Neuronal stem cell (in vitro differentiated cells): Measurements from ENCODE around the gene EIF5.

Experiments
- DNase-seq: peaks from one replicate; pipeline ENCODE4 v3.0.0-alpha.2; 2013; ENCODE audit warnings: low spot score
- H2AFZ ChIP-seq: one replicate; pipeline ENCODE4 v1.6.1; 2013; ENCODE audit warnings: mild to moderate bottlenecking, low read length, inconsistent platforms
- H2AK5ac ChIP-seq: 2 replicates; pipeline ENCODE4 v1.6.1; 2013; ENCODE audit warnings: low read depth, mild to moderate bottlenecking, inconsistent platforms, low read length, moderate library complexity, mixed read lengths
- H2BK120ac ChIP-seq: 2 replicates; pipeline ENCODE4 v1.6.1; 2013; ENCODE audit warnings: low read depth, mild to moderate bottlenecking, inconsistent platforms, low read length, moderate library complexity, mixed read lengths
- H2BK12ac ChIP-seq: one replicate; pipeline ENCODE4 v1.6.1; 2013; ENCODE audit warnings: low read length, inconsistent platforms
- H2BK15ac ChIP-seq: 2 replicates; pipeline ENCODE4 v1.6.1; 2013; ENCODE audit warnings: mild to moderate bottlenecking, low read length, inconsistent platforms, mixed read lengths
- H2BK5ac ChIP-seq: one replicate; pipeline ENCODE4 v1.6.1; 2013; ENCODE audit warnings: inconsistent platforms, mild to moderate bottlenecking, low read length, moderate library complexity
- H3K14ac ChIP-seq: one replicate; pipeline ENCODE4 v1.6.1; 2013; ENCODE audit warnings: low read length, inconsistent platforms
- H3K18ac ChIP-seq: 2 replicates; pipeline ENCODE4 v1.6.1; 2013; ENCODE audit warnings: low read length, inconsistent platforms
- H3K23ac ChIP-seq: 2 replicates; pipeline ENCODE4 v1.6.1; 2013; ENCODE audit warnings: low read depth, mild to moderate bottlenecking, mixed read lengths, low read length, inconsistent platforms; ENCODE audit not compliant: poor library complexity
- H3K27ac ChIP-seq: replicated peaks from 3 replicates; pipeline ENCODE4 v1.5.1; 2013; ENCODE audit warnings: low read length, inconsistent platforms
- H3K27me3 ChIP-seq, 3 experiments: 2 replicates each; pipeline ENCODE4 v1.6.1; 2013; ENCODE audit warnings: low read length in 3 of 3, mild to moderate bottlenecking in 2 of 3, inconsistent platforms in 1 of 3, low read depth in 1 of 3, mixed read lengths in 1 of 3, moderate library complexity in 1 of 3; ENCODE audit not compliant: control insufficient read depth in 3 of 3, insufficient read depth in 3 of 3
- H3K36me3 ChIP-seq, 2 donors: replicated peaks in 1 of 2; 2 replicates each; pipeline ENCODE4 v1.6.1; 2013; ENCODE audit warnings: low read length in 2 of 2; ENCODE audit not compliant: control insufficient read depth in 2 of 2, insufficient read depth in 2 of 2
- H3K4ac ChIP-seq: 2 replicates; pipeline ENCODE4 v1.6.1; 2013; ENCODE audit warnings: inconsistent platforms, mild to moderate bottlenecking, low read length, moderate library complexity
- H3K4me1 ChIP-seq, 2 donors: 1 replicate in 1 of 2; 2 replicates in 1 of 2; pipeline ENCODE4 v1.6.1; 2013; ENCODE audit warnings: low read length in 2 of 2, low read depth in 1 of 2; ENCODE audit not compliant: control insufficient read depth in 2 of 2, insufficient read depth in 1 of 2
- H3K4me2 ChIP-seq: one replicate; pipeline ENCODE4 v1.6.1; 2013; ENCODE audit warnings: mild to moderate bottlenecking, low read length, inconsistent platforms; ENCODE audit not compliant: insufficient read depth, poor library complexity, severe bottlenecking
- H3K4me3 ChIP-seq, 2 donors: 2 replicates each; pipeline ENCODE4 v1.5.1; 2013; ENCODE audit warnings: low read length in 2 of 2, mild to moderate bottlenecking in 2 of 2, inconsistent platforms in 1 of 2, moderate library complexity in 1 of 2
- H3K79me1 ChIP-seq: one replicate; pipeline ENCODE4 v1.6.1; 2013; ENCODE audit warnings: low read depth, mild to moderate bottlenecking, inconsistent platforms, low read length, moderate library complexity
- H3K9ac ChIP-seq: one replicate; pipeline ENCODE4 v1.6.1; 2013; ENCODE audit warnings: mild to moderate bottlenecking, low read depth, low read length, inconsistent platforms; ENCODE audit not compliant: poor library complexity
- H3K9me3 ChIP-seq, 2 donors: replicated peaks in 1 of 2; 2 replicates each; pipeline versions ENCODE3 to v1.6.1; 2013; ENCODE audit warnings: low read length in 2 of 2, mild to moderate bottlenecking in 2 of 2, inconsistent platforms in 1 of 2, low read depth in 1 of 2, mixed read lengths in 1 of 2, moderate library complexity in 1 of 2; ENCODE audit not compliant: control insufficient read depth in 2 of 2, insufficient read depth in 1 of 2
- H4K8ac ChIP-seq: one replicate; pipeline ENCODE4 v1.6.1; 2013; ENCODE audit warnings: low read depth, mild to moderate bottlenecking, inconsistent platforms, low read length, moderate library complexity
- H4K91ac ChIP-seq: one replicate; pipeline ENCODE4 v1.6.1; 2013; ENCODE audit warnings: low read length, low read depth, mild to moderate bottlenecking, inconsistent platforms; ENCODE audit not compliant: poor library complexity
- WGBS, 2 donors: extraction: QIAGEN DNeasy Blood & Tissue Kit; methylation state at CpG; one replicate each; pipeline ENCODE4 v1.1.7; 2013; ENCODE audit warnings: missing lambda C conversion rate in 2 of 2, mixed read lengths in 1 of 2; ENCODE audit not compliant: insufficient read length in 2 of 2, insufficient replicate concordance in 1 of 2; ENCODE audit errors: extremely low coverage in 2 of 2; 5-methylcytosine and 5-hydroxymethylcytosine counted together

Gene EIF5

DNA sequence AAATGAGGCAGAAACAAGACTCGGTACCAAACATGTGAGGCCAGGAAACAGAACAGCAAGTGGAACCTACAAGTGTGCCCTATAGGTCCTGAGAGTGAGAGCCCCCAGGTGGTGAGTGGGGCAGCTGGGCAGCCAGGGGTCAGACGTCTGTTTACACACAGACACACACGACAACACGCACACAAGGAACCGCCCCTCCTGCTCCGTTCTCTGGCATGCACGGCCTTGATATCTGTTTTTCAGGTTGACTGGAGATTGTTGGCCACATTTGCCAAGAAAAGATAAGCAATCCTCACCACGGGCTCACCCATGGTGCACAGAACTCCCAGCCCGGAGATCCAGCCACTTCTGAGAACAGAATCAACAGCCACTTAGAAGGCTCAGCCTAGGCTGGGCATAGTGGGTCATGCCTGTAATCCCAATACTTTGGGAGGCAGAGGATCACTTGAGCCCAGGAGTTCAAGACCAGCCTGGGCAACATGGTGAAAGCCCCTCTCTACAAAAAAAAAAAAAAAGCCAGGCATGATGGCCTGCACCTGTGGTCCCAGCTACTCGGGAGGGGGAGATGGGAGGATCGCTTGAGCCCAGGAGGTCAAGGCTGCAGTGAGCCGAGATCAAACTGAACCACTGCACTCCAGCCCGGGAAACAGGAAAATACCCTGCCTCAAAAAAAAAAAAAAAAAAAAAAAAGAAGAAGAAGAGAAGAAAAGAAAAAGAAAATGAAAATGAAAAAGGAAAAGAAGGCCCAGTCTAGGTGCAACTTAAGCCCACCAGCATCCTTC lies 19.4 kb upstream of the EIF5 start:
- no peak overlapping the region for H2BK15ac ChIP-seq

DNA sequence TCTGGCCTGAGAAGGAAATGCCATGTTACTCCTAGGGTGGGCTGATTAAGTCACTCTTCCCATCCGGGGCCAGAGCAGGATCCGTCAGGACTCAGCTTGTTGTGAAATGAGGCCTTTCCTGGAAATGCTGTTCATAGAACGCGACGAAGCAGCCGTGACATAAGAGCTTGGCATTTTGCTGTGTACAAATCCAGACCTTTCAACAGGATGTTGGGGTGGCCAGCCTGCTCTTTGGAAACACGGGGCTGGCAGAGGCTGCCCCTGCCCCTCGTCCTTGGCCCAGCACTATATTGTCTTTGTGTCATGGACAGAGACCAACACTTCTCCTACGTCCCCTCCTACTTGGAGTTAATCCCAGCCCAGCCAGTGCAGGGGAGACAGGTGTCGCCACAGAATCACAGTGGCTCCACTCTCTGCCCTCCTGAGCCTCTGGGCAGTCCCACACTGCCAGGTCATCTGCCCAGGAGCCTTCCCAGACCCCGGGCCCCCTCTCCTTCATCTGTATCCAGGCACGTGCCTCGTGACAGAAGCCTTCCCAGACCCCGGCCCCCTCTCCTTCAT lies 18.6 kb upstream of the EIF5 start:
- Histone ChIP-seq H3K4me3 (no peak overlapping the region), H2AFZ (peak overlapping the region; percentile 80), H3K4me1 (peaks cover 0 to 4% of the 10 kb centered on the region in 2 donors), H2BK12ac (no peak overlapping the region), H4K91ac (no peak overlapping the region), H3K27me3 (peaks cover 0 to 6% (median 0%) of the 10 kb centered on the region in 3 experiments), H3K36me3 (no peaks in the 10 kb centered on the region), H3K4me2 (no peak overlapping the region), H3K9me3 (peaks cover 0 to 2% of the 10 kb centered on the region in 2 donors), H3K27ac (no peak overlapping the region), H3K4ac (no peak overlapping the region), H2BK15ac (no peak overlapping the region), H2BK120ac (no peak overlapping the region), H3K23ac (no peak overlapping the region), H3K14ac (no peak overlapping the region), H2AK5ac (no peak overlapping the region), H3K9ac (no peak overlapping the region), H3K79me1 (no peaks in the 10 kb centered on the region), H2BK5ac (no peak overlapping the region), H4K8ac (no peak overlapping the region), H3K18ac (no peak overlapping the region)
- no CpG with 5 or more reads among the region's 14 CpGs for WGBS, 2 donors
- DNase-seq: no peak

More for the DNA sequence above, 19.4 kb upstream of the EIF5 start:
- H3K27me3 ChIP-seq: peaks cover 0 to 6% (median 0%) of the 10 kb centered on the region in 3 experiments
- H3K9me3 ChIP-seq: peaks cover 0 to 2% of the 10 kb centered on the region in 2 donors
- no peak overlapping the region for H3K14ac ChIP-seq
- no peak overlapping the region for H3K9ac ChIP-seq
- H2AFZ ChIP-seq: peak overlapping the region; percentile 80
- H3K4me1 ChIP-seq: peaks cover 0 to 4% of the 10 kb centered on the region in 2 donors
- no peak overlapping the region for H2BK12ac ChIP-seq
- no peak overlapping the region for H3K4me3 ChIP-seq
- no peak overlapping the region for H2BK120ac ChIP-seq
- H3K4ac ChIP-seq: no peak overlapping the region
- H3K23ac ChIP-seq: no peak overlapping the region
- no peak overlapping the region for H4K8ac ChIP-seq
- WGBS, 2 donors: no CpG with 5 or more reads among the region's 13 CpGs
- H3K79me1 ChIP-seq: no peaks in the 10 kb centered on the region
- H2AK5ac ChIP-seq: no peak overlapping the region
- DNase-seq: no peak
- no peak overlapping the region for H4K91ac ChIP-seq
- no peak overlapping the region for H3K18ac ChIP-seq
- H3K27ac ChIP-seq: no peak overlapping the region
- H3K36me3 ChIP-seq: no peaks in the 10 kb centered on the region
- H3K4me2 ChIP-seq: no peak overlapping the region
- H2BK5ac ChIP-seq: no peak overlapping the region

GRCh38 chr14:103315941-103316340 lies 18.1 kb upstream of the EIF5 start:
- H3K9me3 ChIP-seq: peaks cover 0 to 2% of the 10 kb centered on the region in 2 donors
- H3K23ac ChIP-seq: no peak overlapping the region
- WGBS, 2 donors: no CpG with 5 or more reads among the region's 11 CpGs
- H2BK5ac ChIP-seq: no peak overlapping the region
- no peak overlapping the region for H3K4ac ChIP-seq
- H3K27me3 ChIP-seq: peaks cover 0 to 6% (median 0%) of the 10 kb centered on the region in 3 experiments
- peak overlapping the region; percentile 80 for H2AFZ ChIP-seq
- DNase-seq: no peak
- H3K36me3 ChIP-seq: no peaks in the 10 kb centered on the region
- H3K4me1 ChIP-seq: peaks cover 0 to 4% of the 10 kb centered on the region in 2 donors
- H3K4me3 ChIP-seq: no peak overlapping the region
- H3K4me2 ChIP-seq: no peak overlapping the region
- no peak overlapping the region for H3K27ac ChIP-seq
- peak overlapping the region; percentile 73 for H3K18ac ChIP-seq
- no peak overlapping the region for H4K91ac ChIP-seq
- H4K8ac ChIP-seq: no peak overlapping the region
- H2BK15ac ChIP-seq: no peak overlapping the region
- no peak overlapping the region for H2AK5ac ChIP-seq
- no peak overlapping the region for H3K9ac ChIP-seq
- peak overlapping the region; percentile 77 for H3K14ac ChIP-seq
- H2BK120ac ChIP-seq: no peak overlapping the region
- no peak overlapping the region for H2BK12ac ChIP-seq
- no peaks in the 10 kb centered on the region for H3K79me1 ChIP-seq

- H4K8ac ChIP-seq: no peak overlapping the region
- no peak overlapping the region for H3K14ac ChIP-seq
- H2BK5ac ChIP-seq: peak overlapping the region; percentile 35
- H2BK15ac ChIP-seq: peak overlapping the region; percentile 83
- H3K27me3 ChIP-seq: peaks cover 0 to 12% (median 0%) of the 10 kb centered on the region in 3 experiments
- peaks cover 0 to 2% of the 10 kb centered on the region in 2 donors for H3K9me3 ChIP-seq
- H3K36me3 ChIP-seq: no peaks in the 10 kb centered on the region
- H3K4ac ChIP-seq: no peak overlapping the region
- no peak overlapping the region for H2AK5ac ChIP-seq
- peak overlapping the region; percentile 41 for H2BK120ac ChIP-seq
- peak overlapping the region; percentile 78 for H3K23ac ChIP-seq
- DNase-seq: no peak
- H2AFZ ChIP-seq: no peak overlapping the region
- no peak overlapping the region for H2BK12ac ChIP-seq
- H3K9ac ChIP-seq: no peak overlapping the region
- peaks cover 0 to 4% of the 10 kb centered on the region in 2 donors for H3K4me1 ChIP-seq
- no CpG with 5 or more reads among the region's 16 CpGs for WGBS, 2 donors
- no peak overlapping the region for H4K91ac ChIP-seq
- no peak overlapping the region for H3K18ac ChIP-seq
- no peak overlapping the region for H3K27ac ChIP-seq
- H3K4me2 ChIP-seq: no peak overlapping the region
- H3K79me1 ChIP-seq: no peaks in the 10 kb centered on the region
- no peak overlapping the region for H3K4me3 ChIP-seq
These were observed 17.3 kb upstream of the EIF5 start for GRCh38 chr14:103316721-103317121.
